Activated CD4-positive, alpha-beta T cell treated with anti-CD3 and anti-CD28 coated beads, Interleukin-2, amount 10 ng/mL, durations not matched to agents 24 days and 14 days (primary cell): ENCODE measurements around the gene RAI1. TPM values are rescaled to one million over a fixed set of nuclear protein-coding genes. Genes with fewer than 3 reads are reported as not detected.

ENCODE experiments used
- DNase-seq: peaks from one replicate; pipeline ENCODE4 v3.0.0; 2022
- H3K27ac Mint-ChIP-seq: one replicate; pipeline ENCODE4 v1.8.0; 2022; ENCODE audit warnings: mild to moderate bottlenecking, mixed read lengths
- H3K27me3 Mint-ChIP-seq: one replicate; pipeline ENCODE4 v1.8.0; 2022; ENCODE audit warnings: mixed read lengths
- H3K36me3 Mint-ChIP-seq: one replicate; pipeline ENCODE4 v1.8.0; 2022; ENCODE audit warnings: low read depth, mild to moderate bottlenecking, mixed read lengths
- H3K4me1 Mint-ChIP-seq: one replicate; pipeline ENCODE4 v1.8.0; 2021; ENCODE audit warnings: mixed read lengths
- H3K4me3 Mint-ChIP-seq: one replicate; pipeline ENCODE4 v1.8.0; 2022; ENCODE audit warnings: mild to moderate bottlenecking, moderate library complexity, mixed read lengths
- H3K9me3 Mint-ChIP-seq: one replicate; pipeline ENCODE4 v1.8.0; 2021; ENCODE audit warnings: mixed read lengths
- intact Hi-C: fragments of 100-400 bp; cut with micrococcal nuclease; formaldehyde crosslinking; loops from one replicate; pipeline ENCODE4 v1.15.1; 2023
- total RNA-seq: library from RNA; stranded (reverse); gene quantifications from 2 replicates; pipeline ENCODE4 v1.2.3, GENCODE V29; 2022

The RAI1 gene
- total RNA-seq, 1 donor from 2014 or later, result 34.5 TPM

DNA sequence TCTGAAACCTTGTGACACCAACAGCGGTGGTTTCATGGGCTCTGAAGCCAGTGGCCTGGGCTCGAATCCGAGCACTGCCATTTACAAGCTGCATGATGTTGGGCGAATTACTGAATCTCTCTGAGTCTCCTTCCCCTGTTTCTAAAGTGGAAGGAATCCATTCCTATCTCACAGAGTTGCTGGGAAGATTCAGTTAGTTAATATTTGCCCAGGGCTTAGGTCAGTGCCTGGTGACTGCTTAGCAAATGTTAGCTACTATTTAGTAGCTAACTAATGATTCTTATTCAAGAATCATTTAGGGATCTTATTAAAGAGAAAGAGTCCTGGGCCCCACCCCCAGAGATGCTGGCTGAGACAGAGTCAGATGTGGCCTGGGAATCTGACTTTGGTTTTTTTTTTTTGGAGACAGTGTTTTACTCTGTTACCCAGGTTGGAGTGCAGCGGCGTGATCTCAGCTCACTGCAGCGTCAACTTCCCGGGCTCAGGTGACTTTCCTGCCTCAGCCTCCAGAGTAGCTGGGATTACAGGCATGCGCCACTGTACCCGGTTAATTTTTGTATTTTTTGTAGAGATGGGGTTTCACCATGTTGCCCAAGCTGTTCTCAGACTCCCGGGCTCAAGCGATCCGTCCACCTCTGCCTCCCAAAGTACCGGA, 33.6 kb upstream of the RAI1 start:
- H3K4me3 Mint-ChIP-seq, result no peak overlapping the region
- no peaks in the 10 kb centered on the region for H3K4me1 Mint-ChIP-seq
- H3K9me3 Mint-ChIP-seq, result peaks cover 3% of the 10 kb centered on the region
- no peak overlapping the region for H3K27ac Mint-ChIP-seq
- no peak for DNase-seq
- no peaks in the 10 kb centered on the region for H3K36me3 Mint-ChIP-seq
- H3K27me3 Mint-ChIP-seq, result peaks cover 6% of the 10 kb centered on the region
- intact Hi-C loops, result no loop called here

DNA sequence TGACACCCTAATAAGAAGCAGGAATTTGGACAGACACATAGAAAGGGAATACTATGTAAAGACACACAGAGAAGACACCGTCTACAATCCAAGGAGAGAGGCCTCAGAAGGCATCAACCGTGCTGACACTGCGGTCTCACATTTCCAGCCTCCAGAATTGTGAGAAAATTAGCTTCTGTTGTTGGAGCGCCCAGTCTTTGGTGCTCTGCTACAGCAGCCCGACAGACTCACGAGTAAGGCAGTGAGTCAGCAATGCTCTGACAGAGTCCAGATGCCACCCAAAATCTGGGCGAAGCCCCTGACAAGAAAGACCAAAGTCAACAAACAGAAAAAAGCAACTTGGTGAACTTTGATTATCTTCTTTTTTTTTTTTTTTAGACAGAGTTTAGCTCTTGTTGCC, 32.5 kb upstream of the RAI1 start:
- Mint-ChIP-seq H3K27ac (no peak overlapping the region), H3K36me3 (no peaks in the 10 kb centered on the region), H3K4me1 (no peaks in the 10 kb centered on the region), H3K27me3 (peaks cover 6% of the 10 kb centered on the region), H3K9me3 (peaks cover 3% of the 10 kb centered on the region), H3K4me3 (no peak overlapping the region)
- no peak for DNase-seq
- intact Hi-C loops, result no loop called here

DNA sequence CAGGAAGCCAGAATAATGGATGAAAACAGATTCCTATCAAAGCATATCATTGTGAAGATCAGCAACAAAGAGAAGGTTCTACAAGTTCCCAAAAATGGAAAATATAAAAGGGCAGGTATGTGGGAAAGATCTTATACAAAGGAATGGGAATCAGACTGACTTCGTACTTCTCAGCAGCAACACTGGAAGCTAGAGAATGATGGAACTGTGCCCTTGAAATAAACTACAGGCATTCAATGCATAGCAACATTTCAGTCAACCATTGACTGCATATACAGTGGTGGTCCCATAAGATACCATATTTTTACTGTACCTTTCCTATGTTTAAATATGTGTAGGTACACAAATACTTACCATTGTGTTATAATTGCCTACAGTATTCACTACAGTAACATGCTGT, 30.3 kb upstream of the RAI1 start:
- intact Hi-C loops, result no loop called here
- no peaks in the 10 kb centered on the region for H3K9me3 Mint-ChIP-seq
- peaks cover 6% of the 10 kb centered on the region for H3K27me3 Mint-ChIP-seq
- H3K4me1 Mint-ChIP-seq, result no peaks in the 10 kb centered on the region
- no peak for DNase-seq
- H3K4me3 Mint-ChIP-seq, result no peak overlapping the region
- no peak overlapping the region for H3K27ac Mint-ChIP-seq
- no peaks in the 10 kb centered on the region for H3K36me3 Mint-ChIP-seq

DNA sequence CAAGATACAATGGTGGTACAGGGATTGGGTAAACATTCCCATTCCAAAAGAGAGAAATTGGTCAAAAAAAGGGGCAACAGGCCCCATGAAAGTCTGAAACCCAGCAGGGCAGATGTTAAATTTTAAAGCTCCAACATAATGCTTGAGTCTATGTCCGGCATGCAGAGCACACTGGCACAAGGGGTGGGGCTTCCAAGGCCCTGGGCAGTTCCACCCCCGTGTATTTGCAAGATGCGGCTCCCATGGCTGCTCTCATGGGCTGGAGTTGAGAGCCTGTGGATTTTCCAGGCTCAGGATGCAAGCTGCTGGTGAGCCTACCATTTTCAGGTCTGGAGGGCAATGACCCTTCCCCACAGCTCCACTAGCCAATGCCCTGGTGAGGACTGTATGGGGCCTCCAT, 27.9 kb upstream of the RAI1 start:
- no peak for DNase-seq
- Mint-ChIP-seq H3K36me3 (no peaks in the 10 kb centered on the region), H3K4me3 (no peak overlapping the region), H3K27me3 (peaks cover 4% of the 10 kb centered on the region), H3K27ac (no peak overlapping the region), H3K9me3 (peaks cover 5% of the 10 kb centered on the region), H3K4me1 (no peaks in the 10 kb centered on the region)
- intact Hi-C loops, result no loop called here

DNA sequence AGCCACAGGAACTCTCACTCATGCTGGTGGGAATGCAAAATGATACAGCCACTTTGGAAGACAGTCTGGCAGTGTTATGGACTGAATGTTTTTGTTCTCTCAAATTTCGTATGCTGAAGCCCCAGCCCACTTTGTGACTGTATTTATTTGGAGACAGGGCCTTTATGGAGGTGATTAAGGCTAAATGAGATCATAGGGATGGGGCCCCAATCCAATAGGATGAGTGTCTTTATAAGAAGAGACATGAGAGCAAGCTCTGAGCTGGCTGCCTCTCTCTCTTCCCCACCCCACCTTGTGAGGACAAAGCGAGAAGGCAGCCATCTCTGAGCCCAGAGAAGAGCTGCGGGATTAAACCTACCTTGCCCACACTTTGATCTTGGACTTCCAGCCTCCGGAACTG, 21.9 kb upstream of the RAI1 start:
- no peaks in the 10 kb centered on the region for H3K27me3 Mint-ChIP-seq
- H3K36me3 Mint-ChIP-seq, result no peaks in the 10 kb centered on the region
- H3K4me1 Mint-ChIP-seq, result peaks cover 13% of the 10 kb centered on the region
- H3K27ac Mint-ChIP-seq, result no peak overlapping the region
- DNase-seq, result no peak
- peaks cover 8% of the 10 kb centered on the region for H3K9me3 Mint-ChIP-seq
- intact Hi-C loops, result no loop called here
- H3K4me3 Mint-ChIP-seq, result no peak overlapping the region

DNA sequence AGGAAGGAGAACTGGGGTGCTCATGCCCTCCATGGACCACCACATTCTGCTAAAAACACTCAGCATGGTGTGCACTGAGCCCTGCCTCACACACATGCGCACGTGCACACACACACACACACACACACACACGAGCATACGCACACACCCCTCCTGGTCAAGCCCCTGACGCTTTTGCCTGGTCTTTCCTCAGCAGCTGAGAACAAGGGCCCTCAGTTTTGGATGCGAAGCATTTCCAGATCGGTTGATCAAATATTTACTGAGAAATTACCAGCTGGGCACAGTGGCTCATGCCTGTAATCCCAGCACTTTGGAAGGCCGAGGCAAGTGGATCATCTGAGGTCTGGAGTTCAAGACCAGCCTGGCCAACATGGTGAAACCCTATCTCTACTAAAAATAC, 20.1 kb upstream of the RAI1 start:
- intact Hi-C loops, result no loop called here
- Mint-ChIP-seq H3K4me3 (no peak overlapping the region), H3K36me3 (no peaks in the 10 kb centered on the region), H3K4me1 (peaks cover 13% of the 10 kb centered on the region), H3K27ac (no peak overlapping the region), H3K27me3 (no peaks in the 10 kb centered on the region), H3K9me3 (peaks cover 8% of the 10 kb centered on the region)
- no peak for DNase-seq

DNA sequence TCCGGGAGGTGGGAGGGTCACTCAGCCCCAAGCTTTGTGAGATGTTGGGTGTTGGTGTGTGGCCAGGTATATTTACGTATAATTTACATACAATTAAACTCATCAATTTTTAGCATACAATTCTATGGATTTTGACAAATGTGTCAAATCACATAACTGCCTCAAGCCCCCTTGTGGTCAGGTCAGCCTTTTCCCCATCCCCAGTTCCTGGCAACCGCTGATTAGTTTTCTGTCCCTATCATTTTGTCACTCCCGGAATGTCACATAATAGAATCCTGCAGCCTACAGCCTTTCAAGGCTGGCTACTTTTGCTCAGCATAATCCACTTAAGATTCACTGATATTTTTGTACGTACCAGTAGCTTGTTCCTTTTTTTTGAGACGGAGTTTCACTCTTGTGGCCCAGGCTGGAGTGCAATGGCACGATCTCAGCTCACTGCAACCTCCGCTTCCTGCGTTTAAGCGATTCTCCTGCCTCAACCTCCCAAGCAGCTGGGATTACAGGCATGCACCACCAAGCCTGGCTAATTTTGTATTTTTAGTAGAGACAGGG, 19.3 kb upstream of the RAI1 start:
- intact Hi-C loops, result no loop called here
- peaks cover 13% of the 10 kb centered on the region for H3K4me1 Mint-ChIP-seq
- no peak overlapping the region for H3K4me3 Mint-ChIP-seq
- no peaks in the 10 kb centered on the region for H3K27me3 Mint-ChIP-seq
- H3K9me3 Mint-ChIP-seq, result peaks cover 8% of the 10 kb centered on the region
- no peak overlapping the region for H3K27ac Mint-ChIP-seq
- no peak for DNase-seq
- no peaks in the 10 kb centered on the region for H3K36me3 Mint-ChIP-seq

DNA sequence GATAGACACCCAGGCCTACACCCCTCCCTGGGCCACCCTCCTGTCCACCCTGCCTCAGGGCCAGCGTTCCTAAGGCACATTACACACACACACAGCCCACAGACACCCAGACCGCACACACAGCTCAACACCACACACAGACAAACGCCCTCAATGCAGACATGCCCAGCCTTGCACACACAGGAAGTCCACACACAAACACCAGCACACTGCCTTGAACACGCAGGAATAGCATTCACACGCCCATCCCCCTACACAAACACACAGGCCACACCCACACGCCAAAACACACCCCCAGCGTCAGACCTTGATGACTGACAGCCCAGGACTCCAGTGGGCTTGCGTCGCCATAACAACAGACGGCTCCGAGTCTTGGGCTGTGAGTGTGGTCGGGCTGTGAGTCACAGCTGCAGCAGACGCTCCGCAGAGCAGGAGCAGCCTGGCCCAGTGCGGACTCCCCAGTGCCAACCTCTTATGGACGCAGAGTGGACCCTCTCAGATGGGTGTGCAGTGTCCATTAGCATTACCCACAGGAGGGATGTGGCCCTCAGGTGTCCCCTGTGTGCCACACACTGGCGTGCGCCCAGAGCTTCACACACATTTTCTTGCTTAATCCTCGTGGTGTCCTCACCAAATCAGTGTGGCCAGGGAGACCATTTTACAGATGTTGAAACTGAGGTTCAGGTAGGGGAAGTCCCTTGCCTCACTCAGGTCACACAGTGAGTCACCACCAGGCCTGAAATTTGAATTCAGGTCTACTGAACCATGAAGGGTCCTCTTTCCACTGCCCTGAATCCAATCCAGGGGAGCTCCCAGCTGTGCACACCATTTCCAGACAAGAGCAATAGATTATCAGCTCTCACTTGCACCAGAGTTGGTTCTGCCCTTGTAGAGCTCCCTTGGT, 17.8 kb upstream of the RAI1 start:
- Mint-ChIP-seq H3K27ac (peak overlapping the region; percentile 27), H3K4me3 (peak overlapping the region; percentile 17), H3K9me3 (peaks cover 4% of the 10 kb centered on the region), H3K36me3 (no peaks in the 10 kb centered on the region), H3K27me3 (no peaks in the 10 kb centered on the region), H3K4me1 (peaks cover 13% of the 10 kb centered on the region)
- DNase-seq, result peak; percentile 89
- intact Hi-C loops, result no loop called here

DNA sequence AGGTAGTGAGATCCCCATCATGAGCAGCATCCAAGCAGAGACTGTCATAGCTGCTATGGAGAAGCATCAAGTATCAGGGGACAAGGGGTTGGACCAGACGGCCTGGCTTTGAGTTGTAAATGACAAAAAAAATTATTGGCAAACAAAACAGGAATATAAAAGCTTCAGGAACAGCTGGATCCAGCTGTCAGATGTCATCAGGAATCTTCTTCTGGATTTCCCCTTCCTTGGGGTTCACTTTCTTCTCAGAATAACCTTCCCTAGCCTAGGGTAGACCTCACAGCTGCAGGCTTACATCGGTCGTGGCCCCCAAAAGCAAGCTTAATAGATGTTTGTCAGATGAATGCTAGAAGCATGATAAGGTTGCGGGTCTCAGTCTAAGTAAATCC, 17.2 kb upstream of the RAI1 start:
- Mint-ChIP-seq H3K36me3 (no peaks in the 10 kb centered on the region), H3K27ac (no peak overlapping the region), H3K9me3 (peaks cover 4% of the 10 kb centered on the region), H3K27me3 (no peaks in the 10 kb centered on the region), H3K4me1 (peaks cover 13% of the 10 kb centered on the region), H3K4me3 (no peak overlapping the region)
- intact Hi-C loops, result no loop called here
- DNase-seq, result no peak

DNA sequence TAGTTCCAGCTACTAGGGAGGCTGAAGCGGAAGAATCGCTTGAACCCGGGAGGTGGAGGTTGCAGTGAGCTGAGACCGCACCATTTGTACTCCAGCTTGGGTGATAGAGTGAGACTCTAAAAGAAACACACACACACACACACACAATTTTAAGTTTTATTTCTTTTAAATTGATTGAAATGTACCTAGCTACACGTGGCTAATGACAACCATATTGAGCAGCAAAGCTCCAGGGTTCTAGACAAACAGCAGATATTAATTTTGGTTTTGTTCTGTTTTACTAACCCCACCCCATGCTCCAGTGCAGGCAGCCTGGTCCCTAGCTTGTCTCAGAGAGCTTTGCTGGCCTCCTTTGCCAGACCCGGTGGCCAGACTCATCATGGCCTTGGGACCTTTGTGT, 16.0 kb upstream of the RAI1 start:
- peaks cover 17% of the 10 kb centered on the region for H3K4me1 Mint-ChIP-seq
- no peaks in the 10 kb centered on the region for H3K9me3 Mint-ChIP-seq
- DNase-seq, result no peak
- no peak overlapping the region for H3K27ac Mint-ChIP-seq
- no peaks in the 10 kb centered on the region for H3K27me3 Mint-ChIP-seq
- intact Hi-C loops, result no loop called here
- H3K36me3 Mint-ChIP-seq, result no peaks in the 10 kb centered on the region
- H3K4me3 Mint-ChIP-seq, result no peak overlapping the region

DNA sequence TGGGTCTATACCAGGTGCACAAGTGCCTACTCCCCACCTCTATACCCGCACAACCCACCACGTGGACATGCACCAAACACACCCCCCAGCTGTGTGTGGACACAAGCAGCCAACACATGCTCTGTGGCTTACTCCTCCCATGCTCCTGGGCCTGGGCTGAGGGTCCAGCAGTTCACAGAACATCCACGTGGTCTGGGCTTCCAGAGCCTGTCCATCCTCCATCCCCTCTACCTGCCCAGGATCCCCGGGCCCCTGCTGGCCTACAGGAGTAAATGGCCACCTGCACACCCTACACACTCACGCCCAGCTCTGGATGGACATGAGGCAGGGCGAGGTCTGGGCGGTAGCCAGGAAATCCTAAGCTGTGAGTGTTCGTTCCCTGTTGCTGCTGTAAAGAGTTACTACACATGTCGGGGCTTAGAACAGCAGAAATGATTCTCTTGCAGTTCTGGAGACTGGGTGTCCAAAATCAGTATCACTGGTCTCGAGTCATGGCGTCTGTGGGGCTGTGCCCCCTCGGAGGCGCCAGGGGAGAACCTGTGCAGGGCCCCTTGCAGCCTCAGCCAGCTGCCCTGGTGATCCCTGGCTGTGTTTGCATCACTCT, 15.0 kb upstream of the RAI1 start:
- no peak for DNase-seq
- no peak overlapping the region for H3K27ac Mint-ChIP-seq
- intact Hi-C loops, result no loop called here
- no peaks in the 10 kb centered on the region for H3K36me3 Mint-ChIP-seq
- peaks cover 17% of the 10 kb centered on the region for H3K4me1 Mint-ChIP-seq
- H3K27me3 Mint-ChIP-seq, result no peaks in the 10 kb centered on the region
- H3K9me3 Mint-ChIP-seq, result no peaks in the 10 kb centered on the region
- H3K4me3 Mint-ChIP-seq, result no peak overlapping the region

DNA sequence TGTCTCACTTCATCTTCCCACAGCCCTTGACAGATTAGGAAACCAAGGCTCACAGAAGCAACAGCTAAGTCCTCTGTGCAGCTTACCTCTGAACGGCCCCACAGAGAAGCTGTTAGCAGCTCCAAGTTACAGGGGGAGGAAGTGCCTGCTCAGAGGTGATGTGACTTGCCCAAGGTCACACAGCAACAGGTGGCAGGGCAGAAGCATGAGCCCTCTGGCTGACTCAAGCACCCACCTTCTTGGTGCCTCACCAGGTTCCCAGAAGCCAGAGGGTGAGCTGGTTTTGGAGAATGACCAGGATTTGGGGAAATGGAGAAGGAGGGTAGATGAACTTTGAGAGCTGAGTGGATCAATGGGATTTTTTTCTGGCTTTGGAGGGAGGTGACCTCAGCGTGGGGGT, 14.0 kb upstream of the RAI1 start:
- peaks cover 21% of the 10 kb centered on the region for H3K4me1 Mint-ChIP-seq
- H3K4me3 Mint-ChIP-seq, result no peak overlapping the region
- intact Hi-C loops, result no loop called here
- no peak overlapping the region for H3K27ac Mint-ChIP-seq
- no peak for DNase-seq
- no peaks in the 10 kb centered on the region for H3K36me3 Mint-ChIP-seq
- H3K9me3 Mint-ChIP-seq, result no peaks in the 10 kb centered on the region
- no peaks in the 10 kb centered on the region for H3K27me3 Mint-ChIP-seq

DNA sequence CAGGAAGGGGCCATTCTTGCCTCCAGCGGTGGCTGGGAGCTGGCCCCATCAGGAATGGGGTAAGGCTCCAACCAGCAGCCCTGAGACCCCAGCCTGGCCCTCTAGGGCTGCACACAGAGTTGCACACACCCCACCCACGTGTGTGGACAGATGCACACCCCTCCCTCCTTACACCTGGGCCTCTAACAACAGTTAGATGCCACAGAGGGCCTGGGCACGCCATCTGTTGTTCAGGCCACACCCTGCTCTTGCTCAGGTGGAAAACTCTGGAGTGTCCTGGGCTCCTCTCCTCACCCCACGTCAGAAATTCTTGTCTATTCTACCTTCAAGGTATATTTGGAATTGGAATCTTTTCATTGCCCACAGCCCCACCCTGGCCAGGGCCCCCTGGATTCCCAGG, 13.3 kb upstream of the RAI1 start:
- no peak for DNase-seq
- H3K36me3 Mint-ChIP-seq, result no peaks in the 10 kb centered on the region
- no peaks in the 10 kb centered on the region for H3K9me3 Mint-ChIP-seq
- H3K27ac Mint-ChIP-seq, result no peak overlapping the region
- intact Hi-C loops, result no loop called here
- peaks cover 24% of the 10 kb centered on the region for H3K4me1 Mint-ChIP-seq
- H3K4me3 Mint-ChIP-seq, result no peak overlapping the region
- H3K27me3 Mint-ChIP-seq, result no peaks in the 10 kb centered on the region

DNA sequence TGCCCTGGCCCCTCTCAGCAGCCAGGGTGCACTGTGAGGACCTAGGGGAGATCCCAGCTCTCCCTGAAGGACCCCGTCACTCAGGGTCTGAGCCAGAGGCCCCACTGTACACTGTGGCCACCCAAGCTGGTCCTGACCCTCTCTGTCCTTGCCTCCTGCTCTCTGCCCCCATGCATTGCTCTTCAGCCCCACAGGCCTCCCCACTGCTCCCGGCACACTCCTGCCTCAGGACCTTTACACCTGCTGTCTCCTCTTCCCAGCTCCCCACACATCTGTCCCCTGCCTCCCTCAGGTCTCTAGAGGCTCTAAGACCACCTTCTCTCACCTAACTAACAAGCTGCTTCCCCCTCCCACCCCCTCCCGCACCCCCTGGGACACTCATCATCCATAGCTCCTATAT, 12.9 kb upstream of the RAI1 start:
- Mint-ChIP-seq H3K27me3 (peaks cover 2% of the 10 kb centered on the region), H3K9me3 (no peaks in the 10 kb centered on the region), H3K36me3 (no peaks in the 10 kb centered on the region), H3K27ac (no peak overlapping the region), H3K4me1 (peaks cover 22% of the 10 kb centered on the region), H3K4me3 (no peak overlapping the region)
- intact Hi-C loops, result no loop called here
- DNase-seq, result no peak
